Breast epithelium (tissue), 3 donors: ENCODE results near the gene ARID1B.

Source experiments
- CTCF ChIP-seq, 3 donors: fragments of 450-650 bp; IDR thresholded peaks; one replicate each; pipeline ENCODE4 v1.5.1; 2016 to 2017; ENCODE audit warnings: antibody characterized with exemption in 3 of 3, mild to moderate bottlenecking in 3 of 3, moderate library complexity in 3 of 3
- POLR2A ChIP-seq: fragments of 450-650 bp; IDR thresholded peaks from one replicate; pipeline ENCODE4 v1.6.1; 2016; ENCODE audit warnings: antibody characterized with exemption, mild to moderate bottlenecking, moderate library complexity

GRCh38 chr6:156884306-156884705 is 107.1 kb downstream of the ARID1B start:
- TF ChIP-seq POLR2A (no peak), CTCF (IDR thresholded peaks at IDR 0.05) (no peak)
